ENCODE measurements around the gene ARAF. TPM values are rescaled to one million over a fixed set of nuclear protein-coding genes. Genes with fewer than 3 reads are reported as not detected.
A peak's percentile ranks its signal among the peaks of the same experiment; 100 is the strongest.

ARAF gene
- total RNA-seq, 2 experiments from 2014 or later = 53.9 to 60.9 TPM

DNA sequence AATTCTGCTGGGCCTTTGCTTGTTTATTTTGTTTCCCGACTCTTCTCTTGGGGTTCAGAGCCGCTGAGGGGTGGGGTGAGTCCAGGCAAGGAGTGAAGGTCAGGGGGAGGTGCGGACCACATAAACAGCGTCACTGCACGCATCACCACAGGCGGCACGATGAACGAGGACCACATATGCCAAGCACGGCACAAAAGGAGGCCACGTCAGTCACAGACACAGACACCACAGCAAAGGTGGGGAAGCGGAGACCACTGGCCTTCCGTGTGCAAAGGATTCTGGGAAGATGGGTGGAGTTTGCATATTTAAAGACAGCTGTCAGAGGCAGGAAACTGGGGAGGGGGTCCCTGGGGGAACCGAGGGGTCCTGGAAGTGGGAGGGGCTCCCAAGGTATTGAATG lies 10.9 kb downstream of the ARAF start:
- no peak for ATAC-seq
- Mint-ChIP-seq H3K27ac (no peak overlapping the region), H3K9me3 (no peaks in the 10 kb centered on the region), H3K4me1 (ENCODE audit: low read depth) (peaks cover 10% of the 10 kb centered on the region), H3K36me3 (ENCODE audit: low read depth) (peaks cover 29% of the 10 kb centered on the region), H3K4me3 (no peak overlapping the region), H3K27me3 (peaks cover 1% of the 10 kb centered on the region)
- DNase-seq = no peak
- ChIA-PET POLR2A (interaction anchor here (2.4 kb wide), 1 partner anchor 10 kb away, joined by 6 read pairs; the partner anchor contains the start of gene TIMP1), CTCF (no interaction called here)
- intact Hi-C loops (cut with micrococcal nuclease) = no loop called here
- TF ChIP-seq, protein P1, sequence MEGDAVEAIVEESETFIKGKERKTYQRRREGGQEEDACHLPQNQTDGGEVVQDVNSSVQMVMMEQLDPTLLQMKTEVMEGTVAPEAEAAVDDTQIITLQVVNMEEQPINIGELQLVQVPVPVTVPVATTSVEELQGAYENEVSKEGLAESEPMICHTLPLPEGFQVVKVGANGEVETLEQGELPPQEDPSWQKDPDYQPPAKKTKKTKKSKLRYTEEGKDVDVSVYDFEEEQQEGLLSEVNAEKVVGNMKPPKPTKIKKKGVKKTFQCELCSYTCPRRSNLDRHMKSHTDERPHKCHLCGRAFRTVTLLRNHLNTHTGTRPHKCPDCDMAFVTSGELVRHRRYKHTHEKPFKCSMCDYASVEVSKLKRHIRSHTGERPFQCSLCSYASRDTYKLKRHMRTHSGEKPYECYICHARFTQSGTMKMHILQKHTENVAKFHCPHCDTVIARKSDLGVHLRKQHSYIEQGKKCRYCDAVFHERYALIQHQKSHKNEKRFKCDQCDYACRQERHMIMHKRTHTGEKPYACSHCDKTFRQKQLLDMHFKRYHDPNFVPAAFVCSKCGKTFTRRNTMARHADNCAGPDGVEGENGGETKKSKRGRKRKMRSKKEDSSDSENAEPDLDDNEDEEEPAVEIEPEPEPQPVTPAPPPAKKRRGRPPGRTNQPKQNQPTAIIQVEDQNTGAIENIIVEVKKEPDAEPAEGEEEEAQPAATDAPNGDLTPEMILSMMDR (IDR thresholded peaks at IDR 0.05) = no peak

DNA sequence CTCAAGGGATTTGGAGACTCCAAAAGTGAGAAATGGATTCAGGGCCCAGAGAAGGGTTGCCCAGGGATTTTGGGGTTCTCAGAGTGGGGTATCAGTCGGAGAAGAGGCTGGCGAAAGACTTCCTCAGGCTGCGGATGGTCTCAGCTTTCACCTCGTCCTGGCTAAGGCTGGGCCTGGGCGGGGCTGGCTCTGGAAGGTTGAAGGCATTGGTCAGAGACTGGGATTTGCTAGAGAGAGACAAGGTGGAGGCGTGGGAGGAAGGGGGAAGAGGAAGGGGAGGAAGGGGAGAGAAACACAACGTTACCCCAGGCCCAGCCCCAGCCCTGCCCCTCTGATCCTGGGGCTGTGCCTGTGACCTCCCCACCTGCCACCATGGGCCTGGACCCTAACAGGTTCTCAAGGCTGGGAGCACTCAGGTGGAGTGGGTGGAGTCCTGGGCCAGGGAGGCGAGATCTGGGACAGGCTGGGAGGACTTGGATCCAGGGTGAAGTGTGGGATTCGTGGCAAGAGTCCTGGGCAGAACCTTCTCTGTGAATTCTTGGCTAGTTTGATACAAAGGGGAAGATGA lies 11.9 kb downstream of the ARAF start:
- Mint-ChIP-seq H3K27me3 (peaks cover 2% of the 10 kb centered on the region), H3K27ac (no peak overlapping the region), H3K4me3 (no peak overlapping the region), H3K36me3 (ENCODE audit: low read depth) (peaks cover 29% of the 10 kb centered on the region), H3K9me3 (no peaks in the 10 kb centered on the region), H3K4me1 (ENCODE audit: low read depth) (peaks cover 10% of the 10 kb centered on the region)
- DNase-seq = no peak
- TF ChIP-seq, protein P1 (IDR thresholded peaks at IDR 0.05) = no peak
- ChIA-PET POLR2A (no interaction called here), CTCF (no interaction called here)
- no peak for ATAC-seq
- intact Hi-C loops (cut with micrococcal nuclease) = no loop called here

DNA sequence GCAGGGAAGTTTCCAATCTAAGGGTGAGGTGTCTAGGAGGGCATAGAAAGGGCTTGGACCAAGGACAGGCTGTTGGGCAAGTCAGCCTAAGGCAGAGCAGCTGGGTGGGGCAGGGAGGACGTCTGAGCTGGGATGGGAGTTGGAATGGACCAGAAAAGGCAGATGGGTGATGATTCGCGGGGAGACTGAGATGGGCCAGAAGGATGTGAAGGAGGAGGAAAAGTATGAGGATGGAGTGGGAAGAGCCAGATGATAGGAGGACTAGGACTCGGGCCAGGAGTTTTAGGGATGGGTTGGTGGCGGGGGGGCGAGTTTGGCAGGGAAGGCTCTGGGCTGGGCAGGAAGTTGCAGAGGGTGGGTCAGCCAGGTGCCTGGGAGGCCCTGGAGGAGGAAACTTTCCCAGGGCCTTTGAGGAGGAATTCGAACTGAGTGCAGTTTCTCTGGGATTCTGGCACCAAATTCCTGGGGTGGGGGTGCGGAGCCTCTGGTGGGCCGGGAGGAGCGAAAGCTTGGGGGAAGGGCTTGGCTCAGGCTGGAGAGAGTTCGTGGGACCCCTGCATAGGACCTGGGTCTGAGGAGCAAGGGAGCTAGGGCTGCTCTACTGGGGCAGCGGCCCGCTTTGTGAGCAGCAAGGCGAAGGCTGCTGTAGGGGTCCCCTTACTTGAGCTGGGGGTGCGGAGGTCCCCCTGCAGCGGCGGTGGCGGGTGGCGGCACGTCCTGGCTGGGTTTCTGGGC lies 12.5 kb downstream of the ARAF start:
- H3K27me3 Mint-ChIP-seq = peaks cover 2% of the 10 kb centered on the region
- peaks cover 24% of the 10 kb centered on the region for H3K36me3 Mint-ChIP-seq (ENCODE audit: low read depth)
- H3K9me3 Mint-ChIP-seq = no peaks in the 10 kb centered on the region
- CTCF ChIA-PET = no interaction called here
- no peak overlapping the region for H3K27ac Mint-ChIP-seq
- peak overlapping the region; percentile 41 for H3K4me3 Mint-ChIP-seq
- ATAC-seq (no peak), DNase-seq (no peak)
- intact Hi-C loops (cut with micrococcal nuclease) = no loop called here
- TF ChIP-seq, protein P1 (IDR thresholded peaks at IDR 0.05) = no peak
- H3K4me1 Mint-ChIP-seq (ENCODE audit: low read depth) = peaks cover 10% of the 10 kb centered on the region
- POLR2A ChIA-PET = no interaction called here

DNA sequence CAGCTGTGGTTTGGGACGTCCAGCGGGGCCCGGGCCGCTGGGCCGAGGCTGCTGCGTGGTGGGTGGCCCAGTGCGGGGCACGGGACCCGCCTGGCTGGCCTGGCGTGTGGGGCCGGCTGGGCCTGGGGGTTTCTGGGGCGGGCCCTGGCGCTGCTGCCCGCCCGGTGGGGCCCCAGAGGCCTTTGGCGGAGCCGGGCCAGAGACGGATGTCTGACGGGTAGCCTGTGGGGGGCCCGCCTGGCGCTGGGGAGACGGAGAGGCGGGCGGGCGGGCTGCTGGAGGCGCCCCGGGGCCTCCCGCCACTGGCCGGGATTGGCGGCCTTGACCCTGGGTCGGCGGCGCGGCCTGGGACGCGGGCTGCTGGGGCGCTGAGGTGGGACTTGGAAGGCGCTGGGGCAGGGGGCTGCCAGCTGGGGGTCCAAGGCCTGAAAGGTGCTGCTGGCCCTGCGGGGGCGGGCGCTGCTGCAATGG lies 13.1 kb downstream of the ARAF start:
- H3K4me3 Mint-ChIP-seq = peak overlapping the region; percentile 41

More for the DNA sequence above, 13.1 kb downstream of the ARAF start:
- Mint-ChIP-seq H3K4me1 (ENCODE audit: low read depth) (peaks cover 13% of the 10 kb centered on the region), H3K9me3 (no peaks in the 10 kb centered on the region), H3K36me3 (ENCODE audit: low read depth) (peaks cover 21% of the 10 kb centered on the region), H3K27ac (no peak overlapping the region), H3K27me3 (peaks cover 2% of the 10 kb centered on the region)
- TF ChIP-seq, protein P1 (IDR thresholded peaks at IDR 0.05) = no peak
- peak; percentile 35 for ATAC-seq
- intact Hi-C loops (cut with micrococcal nuclease) = no loop called here
- ChIA-PET POLR2A (interaction anchor here (1.4 kb wide), 1 partner anchor 13 kb away, joined by 7 read pairs; the partner anchor contains the start of gene ARAF), CTCF (no interaction called here)
- no peak for DNase-seq
